Astrocyte of the spinal cord (primary cell): ENCODE measurements around the gene CDC42EP5.
"Not testable (repeated sequence)": the region's sequence is repeated elsewhere in the genome, so short reads cannot be mapped to it uniquely, and the experiment has no call there.

Source experiments
- DNase-seq: peaks from one replicate; pipeline ENCODE4 v3.0.0; 2011; ENCODE audit warnings: low read depth, low spot score
- H3K4me3 ChIP-seq: 2 replicates; pipeline ENCODE4 v1.5.1; 2011; ENCODE audit warnings: low read depth, mild to moderate bottlenecking, low read length, moderate library complexity
- in situ Hi-C: cut with HindIII; loops from 2 replicates; pipeline ENCODE4 v1.10.0; 2017; ENCODE audit warnings: low sequenced_read_pairs
- TF ChIP-seq, protein P1 (sequence below): IDR thresholded peaks from 2 replicates; pipeline ENCODE4 v1.5.1; 2012; ENCODE audit warnings: low read depth, mild to moderate bottlenecking, low read length, inconsistent platforms

Gene CDC42EP5

DNA sequence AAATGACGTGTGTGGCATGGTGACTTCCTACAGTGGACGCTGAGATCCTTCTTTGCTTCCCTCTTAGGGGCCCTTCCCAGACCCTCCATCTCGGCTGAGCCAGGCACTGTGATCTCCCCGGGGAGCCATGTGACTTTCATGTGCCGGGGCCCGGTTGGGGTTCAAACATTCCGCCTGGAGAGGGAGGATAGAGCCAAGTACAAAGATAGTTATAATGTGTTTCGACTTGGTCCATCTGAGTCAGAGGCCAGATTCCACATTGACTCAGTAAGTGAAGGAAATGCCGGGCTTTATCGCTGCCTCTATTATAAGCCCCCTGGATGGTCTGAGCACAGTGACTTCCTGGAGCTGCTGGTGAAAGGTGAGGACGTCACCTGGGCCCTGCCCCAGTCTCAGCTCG lies 34.7 kb upstream of the CDC42EP5 start:
- DNase-seq, result no peak
- H3K4me3 ChIP-seq, result no peak overlapping the region
- in situ Hi-C loops, result no loop called here
- TF ChIP-seq, protein P1, sequence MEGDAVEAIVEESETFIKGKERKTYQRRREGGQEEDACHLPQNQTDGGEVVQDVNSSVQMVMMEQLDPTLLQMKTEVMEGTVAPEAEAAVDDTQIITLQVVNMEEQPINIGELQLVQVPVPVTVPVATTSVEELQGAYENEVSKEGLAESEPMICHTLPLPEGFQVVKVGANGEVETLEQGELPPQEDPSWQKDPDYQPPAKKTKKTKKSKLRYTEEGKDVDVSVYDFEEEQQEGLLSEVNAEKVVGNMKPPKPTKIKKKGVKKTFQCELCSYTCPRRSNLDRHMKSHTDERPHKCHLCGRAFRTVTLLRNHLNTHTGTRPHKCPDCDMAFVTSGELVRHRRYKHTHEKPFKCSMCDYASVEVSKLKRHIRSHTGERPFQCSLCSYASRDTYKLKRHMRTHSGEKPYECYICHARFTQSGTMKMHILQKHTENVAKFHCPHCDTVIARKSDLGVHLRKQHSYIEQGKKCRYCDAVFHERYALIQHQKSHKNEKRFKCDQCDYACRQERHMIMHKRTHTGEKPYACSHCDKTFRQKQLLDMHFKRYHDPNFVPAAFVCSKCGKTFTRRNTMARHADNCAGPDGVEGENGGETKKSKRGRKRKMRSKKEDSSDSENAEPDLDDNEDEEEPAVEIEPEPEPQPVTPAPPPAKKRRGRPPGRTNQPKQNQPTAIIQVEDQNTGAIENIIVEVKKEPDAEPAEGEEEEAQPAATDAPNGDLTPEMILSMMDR, result no peak

DNA sequence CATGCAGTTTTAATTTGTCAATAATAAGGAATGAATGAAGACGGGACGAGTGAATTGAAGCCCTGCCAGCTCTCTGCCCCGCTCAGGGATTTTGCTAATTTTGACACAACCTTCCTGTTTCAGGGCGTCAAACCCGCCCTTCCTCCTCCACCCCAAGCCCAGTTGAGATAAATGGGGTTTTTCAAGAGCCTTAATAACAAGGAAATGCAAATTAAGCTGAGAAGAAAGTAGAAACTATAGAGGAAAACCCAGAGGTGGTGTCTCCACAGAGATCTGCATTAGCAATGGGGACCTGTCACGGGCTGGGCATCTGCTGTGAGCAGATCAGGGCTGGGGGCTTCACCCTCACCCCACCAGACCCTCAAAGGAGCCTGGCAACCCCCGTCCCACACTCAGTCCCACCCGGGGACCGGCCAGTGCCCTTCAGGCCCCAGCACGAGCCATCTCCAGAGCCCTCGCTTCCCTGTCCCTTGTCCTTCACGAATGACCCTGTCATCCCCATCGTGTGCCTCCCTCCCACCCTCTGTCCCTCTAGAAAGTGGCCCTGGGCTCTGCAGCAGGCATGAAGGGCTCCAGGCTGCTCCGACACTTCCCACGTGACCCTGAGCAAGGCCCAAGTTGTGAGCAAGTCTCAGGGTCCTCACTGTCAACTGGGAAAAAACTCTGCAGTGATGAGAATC lies 34.1 kb upstream of the CDC42EP5 start:
- H3K4me3 ChIP-seq, in situ Hi-C loops, DNase-seq: not testable (repeated sequence)

DNA sequence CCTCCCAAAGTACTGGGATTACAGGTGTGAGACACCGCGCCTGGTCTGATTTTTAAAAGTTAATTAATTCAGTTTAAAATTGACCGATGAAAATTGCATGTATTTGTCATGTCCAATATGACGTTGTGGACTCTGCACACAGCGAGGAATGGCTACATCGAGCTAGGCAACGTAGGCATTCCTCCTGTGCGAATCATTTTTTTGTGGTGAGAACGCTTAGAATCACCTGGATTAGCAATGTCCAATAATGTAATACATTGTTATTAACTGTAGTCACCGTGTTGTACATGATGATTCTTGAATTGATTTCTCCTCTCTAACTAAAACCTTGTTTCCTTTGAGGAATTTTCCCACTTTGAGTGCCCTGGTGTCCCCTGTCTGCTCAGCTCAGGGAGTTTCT lies 33.0 kb upstream of the CDC42EP5 start:
- TF ChIP-seq, protein P1, result no peak
- in situ Hi-C loops, result no loop called here
- DNase-seq, result no peak
- H3K4me3 ChIP-seq, result no peak overlapping the region

DNA sequence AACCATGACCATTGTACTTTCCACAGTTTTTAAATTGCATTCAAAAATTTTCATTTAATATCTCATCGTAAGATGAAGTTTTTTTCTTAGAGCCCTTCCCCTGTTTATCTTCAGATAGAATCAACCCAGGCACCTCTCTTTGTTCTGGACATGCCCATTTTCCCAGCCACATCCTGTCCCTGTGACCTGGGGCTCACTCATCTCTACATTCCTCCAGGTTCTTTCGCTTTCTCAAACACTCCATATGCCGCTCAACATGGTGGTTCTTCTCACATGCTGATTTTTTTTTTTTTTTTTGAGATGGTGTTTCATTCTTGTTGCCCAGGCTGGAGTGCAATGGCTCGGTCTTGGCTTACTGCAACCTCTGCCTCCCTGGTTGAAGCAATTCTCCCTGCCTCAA lies 32.4 kb upstream of the CDC42EP5 start:
- in situ Hi-C loops, DNase-seq, H3K4me3 ChIP-seq: not testable (repeated sequence)

DNA sequence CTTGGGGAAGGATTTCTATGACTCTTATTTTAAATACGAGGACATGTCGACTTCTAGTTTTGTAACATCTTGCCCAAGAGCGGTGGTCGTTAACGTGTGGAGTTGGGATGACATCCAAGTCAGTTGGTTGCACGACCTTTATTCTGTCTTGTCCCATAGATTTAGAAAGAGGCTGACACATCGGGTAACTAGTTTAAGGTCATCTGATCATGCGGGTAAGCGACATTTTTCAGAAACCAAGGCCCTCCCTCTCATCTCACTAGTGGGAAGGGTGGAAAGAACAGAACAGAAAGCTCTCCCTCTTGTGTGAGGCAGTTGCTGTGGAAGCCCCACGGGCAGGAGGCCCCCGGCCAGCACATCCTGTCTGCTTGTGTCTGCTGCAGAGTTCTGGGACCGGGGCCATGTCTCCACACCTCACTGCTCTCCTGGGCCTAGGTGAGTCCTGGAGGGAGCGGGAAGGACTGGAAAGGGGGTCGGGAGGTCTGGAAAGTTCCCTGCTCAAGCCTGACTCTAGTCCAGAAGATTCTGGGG lies 29.5 kb upstream of the CDC42EP5 start, which contains the start of gene LAIR2:
Gene LAIR2 (plus strand): TSS at position 314 of the 531 bp plus-strand sequence. CDS start 88 bp downstream, at position 402.
- H3K4me3 ChIP-seq, result no peak within 1 kb of the TSS
- in situ Hi-C loops, result no loop called here
- no peak for DNase-seq
- TF ChIP-seq, protein P1, result no peak

DNA sequence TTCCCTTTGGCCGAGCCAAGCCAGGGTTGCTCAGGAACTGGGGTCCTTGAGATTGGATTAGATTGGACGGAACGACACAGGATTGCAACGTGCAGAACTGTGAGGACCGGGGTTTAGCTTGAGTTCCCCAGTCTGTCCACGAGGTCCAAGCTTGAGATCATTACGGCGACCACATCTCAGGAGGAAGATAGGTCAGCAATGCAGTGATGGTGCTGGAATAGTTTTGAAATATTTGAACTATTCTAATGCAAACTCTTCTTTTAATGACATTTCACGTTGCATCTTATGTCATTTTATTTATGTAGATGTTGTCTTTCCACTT lies 25.3 kb upstream of the CDC42EP5 start:
- DNase-seq, H3K4me3 ChIP-seq, in situ Hi-C loops: not testable (repeated sequence)

DNA sequence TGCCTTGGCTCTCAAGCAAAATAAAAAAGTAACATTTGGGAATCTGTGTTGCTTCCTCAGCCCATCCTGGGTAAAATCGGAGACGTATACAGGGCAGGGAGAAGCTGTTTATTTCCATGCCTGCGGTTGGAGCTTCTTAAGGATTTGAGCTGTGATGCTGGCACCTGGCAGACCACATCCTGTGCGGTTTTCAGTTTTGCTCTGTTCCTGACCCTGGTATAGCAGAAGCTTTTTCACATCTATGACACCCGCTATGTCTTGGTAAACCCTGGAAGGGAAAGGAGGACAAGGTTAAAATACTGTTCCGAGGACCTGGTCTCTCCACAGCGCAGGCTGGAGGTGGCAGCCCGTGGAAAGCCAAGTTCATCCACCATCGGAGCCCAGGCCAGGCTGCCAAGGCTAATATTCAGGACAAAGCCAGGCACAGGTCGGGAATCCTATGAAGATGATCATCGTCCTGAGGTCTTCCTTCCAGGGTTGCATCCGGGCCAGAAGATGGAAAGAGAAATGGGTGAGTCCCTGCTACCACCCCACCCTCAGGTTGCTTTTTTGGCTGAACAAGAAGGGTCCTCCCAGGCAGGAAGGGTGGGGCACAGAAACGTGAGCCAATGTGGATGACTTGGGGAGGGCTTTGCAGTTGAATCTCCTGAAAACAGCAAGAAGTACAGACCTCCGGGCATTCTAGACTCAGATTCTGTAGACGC lies 24.8 kb upstream of the CDC42EP5 start:
- DNase-seq, in situ Hi-C loops, H3K4me3 ChIP-seq: not testable (repeated sequence)

DNA sequence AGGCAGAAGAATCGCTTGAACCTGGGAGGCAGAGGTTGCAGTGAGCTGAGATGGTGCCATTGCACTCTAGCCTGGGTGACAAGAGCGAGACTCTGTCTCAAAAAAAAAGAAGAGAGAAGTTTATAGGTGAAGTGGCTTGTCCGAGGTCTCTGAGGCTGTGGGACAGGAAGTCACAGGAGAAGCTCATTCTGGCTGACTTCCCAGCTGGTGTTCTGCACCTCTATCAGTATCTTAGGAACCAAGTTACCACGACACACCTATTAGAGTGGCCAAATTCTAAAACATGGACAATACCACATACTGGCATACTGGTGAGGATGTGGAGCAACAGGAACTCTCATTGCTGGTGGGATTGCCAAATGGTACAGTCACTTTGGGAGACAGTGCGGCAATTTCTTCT lies 22.2 kb upstream of the CDC42EP5 start:
- H3K4me3 ChIP-seq, DNase-seq, in situ Hi-C loops: not testable (repeated sequence)

DNA sequence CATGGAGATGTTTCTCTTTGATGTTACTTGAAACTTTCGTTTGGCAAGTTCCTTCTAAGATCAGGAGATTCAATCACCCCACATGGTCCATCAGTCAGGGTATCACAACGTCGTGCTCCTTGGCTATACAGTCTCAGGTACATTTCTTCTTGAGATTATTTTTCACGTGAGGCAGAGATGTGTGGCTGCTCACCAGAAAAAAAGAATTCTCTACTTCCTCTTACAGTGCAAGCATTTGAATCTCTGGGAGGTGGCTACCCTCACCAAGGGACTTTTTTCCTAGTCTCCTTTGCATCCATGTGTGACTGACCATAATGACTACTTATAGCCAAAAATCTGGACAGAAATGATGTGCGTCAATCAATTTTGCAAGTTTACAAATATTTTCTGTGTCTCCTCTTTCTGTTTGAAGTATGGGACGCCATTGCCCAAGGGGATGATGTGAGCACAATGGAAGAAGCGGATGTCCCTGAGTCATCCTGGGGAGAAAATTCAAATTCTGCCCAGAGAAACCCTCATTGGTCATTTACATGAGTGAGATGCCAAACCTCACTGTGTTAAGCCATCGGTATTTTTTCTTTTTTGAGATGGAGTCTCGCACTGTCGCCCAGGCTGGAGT lies 21.0 kb upstream of the CDC42EP5 start:
- TF ChIP-seq, protein P1, result no peak
- H3K4me3 ChIP-seq, result no peak overlapping the region
- DNase-seq, result no peak
- in situ Hi-C loops, result no loop called here

DNA sequence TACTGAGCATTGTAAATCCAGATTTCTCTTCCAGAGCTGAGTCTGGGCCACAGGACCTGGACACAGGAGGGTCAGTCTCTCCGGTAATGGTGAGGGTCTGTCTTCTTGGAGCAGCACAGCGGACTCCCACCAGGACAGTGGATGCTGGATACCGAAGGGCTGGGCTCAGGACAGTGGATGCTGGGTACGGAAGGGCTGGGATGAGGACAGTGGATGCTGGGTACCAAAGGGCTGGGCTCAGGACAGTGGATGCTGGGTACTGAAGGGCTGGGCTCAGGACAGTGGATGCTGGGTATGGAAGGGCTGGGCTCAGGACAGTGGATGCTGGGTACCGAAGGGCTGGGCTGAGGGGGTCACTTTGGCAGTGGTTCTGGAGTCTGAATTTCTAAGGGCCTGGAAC lies 20.0 kb upstream of the CDC42EP5 start:
- in situ Hi-C loops, H3K4me3 ChIP-seq, DNase-seq: not testable (repeated sequence)
